Measurements from ENCODE around the gene GUCA1A.

The GUCA1A gene

GRCh38 chr6:42226161-42226611 lies 53.0 kb downstream of the GUCA1A start:
- Histone ChIP-seq H3K9ac (ENCODE audit: low read depth, low read length) (no peak overlapping the region), H3K9me3 (ENCODE audit: control insufficient read depth, insufficient read depth, low read length) (no peaks in the 10 kb centered on the region), H3K4me3 (ENCODE audit: low read depth, low read length) (no peak overlapping the region), H3K27ac (ENCODE audit: low read depth, low read length) (peak overlapping the region; percentile 84), H3K27me3 (ENCODE audit: control insufficient read depth, insufficient read depth, low read length) (no peaks in the 10 kb centered on the region), H3K36me3 (ENCODE audit: control insufficient read depth, insufficient read depth, low read length) (peaks cover 34% of the 10 kb centered on the region), H3K4me1 (ENCODE audit: control insufficient read depth, insufficient read depth, low read length) (no peaks in the 10 kb centered on the region)

- no peak overlapping the region for H3K4me3 ChIP-seq (ENCODE audit: low read depth, low read length)
- no peaks in the 10 kb centered on the region for H3K4me1 ChIP-seq (ENCODE audit: control insufficient read depth, insufficient read depth, low read length)
- H3K9me3 ChIP-seq (ENCODE audit: control insufficient read depth, insufficient read depth, low read length), result no peaks in the 10 kb centered on the region
- no peak overlapping the region for H3K9ac ChIP-seq (ENCODE audit: low read depth, low read length)
- H3K27ac ChIP-seq (ENCODE audit: low read depth, low read length), result peak overlapping the region; percentile 84
- H3K27me3 ChIP-seq (ENCODE audit: control insufficient read depth, insufficient read depth, low read length), result no peaks in the 10 kb centered on the region
- H3K36me3 ChIP-seq (ENCODE audit: control insufficient read depth, insufficient read depth, low read length), result peaks cover 39% of the 10 kb centered on the region
These were observed 53.5 kb downstream of the GUCA1A start for GRCh38 chr6:42226645-42227143.

- Histone ChIP-seq H3K9me3 (ENCODE audit: control insufficient read depth, insufficient read depth, low read length) (no peaks in the 10 kb centered on the region), H3K4me3 (ENCODE audit: low read depth, low read length) (no peak overlapping the region), H3K9ac (ENCODE audit: low read depth, low read length) (no peak overlapping the region), H3K27me3 (ENCODE audit: control insufficient read depth, insufficient read depth, low read length) (no peaks in the 10 kb centered on the region), H3K36me3 (ENCODE audit: control insufficient read depth, insufficient read depth, low read length) (peaks cover 45% of the 10 kb centered on the region), H3K27ac (ENCODE audit: low read depth, low read length) (peak overlapping the region; percentile 84), H3K4me1 (ENCODE audit: control insufficient read depth, insufficient read depth, low read length) (no peaks in the 10 kb centered on the region)
These were observed 54.1 kb downstream of the GUCA1A start for GRCh38 chr6:42227173-42227850.

GRCh38 chr6:42228305-42228704 lies 55.1 kb downstream of the GUCA1A start:
- H3K9me3 ChIP-seq (ENCODE audit: control insufficient read depth, insufficient read depth, low read length), result no peaks in the 10 kb centered on the region

More at GRCh38 chr6:42228305-42228704, 55.1 kb downstream of the GUCA1A start:
- Histone ChIP-seq H3K4me1 (ENCODE audit: control insufficient read depth, insufficient read depth, low read length) (no peaks in the 10 kb centered on the region), H3K27ac (ENCODE audit: low read depth, low read length) (no peak overlapping the region), H3K4me3 (ENCODE audit: low read depth, low read length) (no peak overlapping the region), H3K36me3 (ENCODE audit: control insufficient read depth, insufficient read depth, low read length) (peaks cover 50% of the 10 kb centered on the region), H3K9ac (ENCODE audit: low read depth, low read length) (no peak overlapping the region), H3K27me3 (ENCODE audit: control insufficient read depth, insufficient read depth, low read length) (no peaks in the 10 kb centered on the region)
